Stomach smooth muscle (tissue), 2 donors: Measurements from ENCODE around the gene ZNF438.

ENCODE experiments used
- H3K27ac ChIP-seq: one replicate; pipeline ENCODE4 v1.7.0; 2013; ENCODE audit warnings: mild to moderate bottlenecking, low read length, inconsistent platforms
- H3K27me3 ChIP-seq, 2 donors: one replicate each; pipeline ENCODE4 v1.7.0; 2013; ENCODE audit warnings: low read length in 2 of 2; ENCODE audit not compliant: insufficient read depth in 2 of 2, control insufficient read depth in 1 of 2
- H3K36me3 ChIP-seq, 2 donors: one replicate each; pipeline ENCODE4 v1.7.0; 2013; ENCODE audit warnings: low read length in 2 of 2; ENCODE audit not compliant: control insufficient read depth in 2 of 2, insufficient read depth in 2 of 2
- H3K4me1 ChIP-seq: one replicate; pipeline ENCODE4 v1.7.0; 2013; ENCODE audit warnings: low read length; ENCODE audit not compliant: control insufficient read depth, insufficient read depth
- H3K4me3 ChIP-seq, 2 donors: one replicate each; pipeline ENCODE4 v1.7.0; 2013; ENCODE audit warnings: low read length in 2 of 2
- H3K9ac ChIP-seq, 2 donors: one replicate each; pipeline ENCODE4 v1.7.0; 2013; ENCODE audit warnings: low read length in 2 of 2, mild to moderate bottlenecking in 1 of 2
- H3K9me3 ChIP-seq, 2 donors: one replicate each; pipeline ENCODE4 v1.7.0; 2013; ENCODE audit warnings: low read length in 2 of 2; ENCODE audit not compliant: control insufficient read depth in 2 of 2
- donor health status: healthy.
- donor health status: Pancreatic carcinoma.

ZNF438 gene

DNA sequence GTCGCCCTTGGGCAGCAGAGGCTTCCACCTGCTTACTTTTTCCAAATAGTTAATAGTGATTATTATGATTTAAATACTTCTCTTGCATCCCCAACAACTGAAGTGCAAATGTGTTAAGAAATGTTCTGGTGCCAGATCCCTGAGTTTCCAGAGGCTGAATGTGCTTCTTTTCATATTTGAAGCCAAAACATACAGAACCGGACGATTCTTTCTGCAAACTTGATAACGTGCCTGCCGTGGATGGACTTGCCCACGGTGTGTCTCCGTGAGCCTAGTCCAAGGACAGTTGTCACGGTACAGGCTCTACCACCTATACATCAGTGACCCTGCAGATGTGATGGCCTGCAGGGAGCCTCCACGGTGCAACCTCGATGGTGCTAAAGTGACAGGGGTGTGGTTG is 203.5 kb downstream of the ZNF438 start:
- Histone ChIP-seq H3K4me1 (no peaks in the 10 kb centered on the region), H3K27me3 (no peaks in the 10 kb centered on the region), H3K9me3 (no peaks in the 10 kb centered on the region), H3K4me3 (no peak overlapping the region), H3K36me3 (no peaks in the 10 kb centered on the region), H3K9ac (no peak overlapping the region), H3K27ac (no peak overlapping the region)

DNA sequence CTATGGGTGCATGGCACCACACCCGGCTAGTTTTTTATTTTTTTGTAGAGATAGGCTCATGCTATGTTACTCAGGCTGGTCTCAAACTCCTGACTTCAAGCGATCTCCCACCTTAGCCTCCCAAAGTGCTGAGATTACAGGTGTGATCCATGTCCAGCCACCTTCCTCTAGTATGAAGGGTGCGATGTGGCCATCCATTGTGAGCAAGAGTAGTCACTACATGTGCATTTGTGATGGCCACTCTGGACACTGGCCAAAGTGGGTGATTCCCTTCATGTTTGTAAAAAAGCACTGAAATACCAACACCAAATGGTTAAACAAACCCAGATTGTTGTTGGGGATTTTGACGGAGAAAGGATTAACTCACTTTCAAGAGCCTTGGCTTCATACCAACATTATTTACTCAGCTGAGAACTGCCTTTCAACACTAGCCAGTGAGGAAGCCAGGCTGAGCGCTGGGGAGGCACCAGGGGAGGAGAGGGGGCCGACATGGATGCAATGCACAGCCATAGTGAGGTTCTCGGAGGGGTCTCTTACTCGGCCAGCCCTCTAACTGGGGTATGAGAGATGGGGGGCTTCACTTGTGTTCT is 204.0 kb downstream of the ZNF438 start:
- no peaks in the 10 kb centered on the region for H3K4me1 ChIP-seq
- H3K9ac ChIP-seq, result no peak overlapping the region
- no peaks in the 10 kb centered on the region for H3K27me3 ChIP-seq
- no peak overlapping the region for H3K27ac ChIP-seq
- H3K4me3 ChIP-seq, result no peak overlapping the region
- H3K9me3 ChIP-seq, result no peaks in the 10 kb centered on the region
- no peaks in the 10 kb centered on the region for H3K36me3 ChIP-seq

DNA sequence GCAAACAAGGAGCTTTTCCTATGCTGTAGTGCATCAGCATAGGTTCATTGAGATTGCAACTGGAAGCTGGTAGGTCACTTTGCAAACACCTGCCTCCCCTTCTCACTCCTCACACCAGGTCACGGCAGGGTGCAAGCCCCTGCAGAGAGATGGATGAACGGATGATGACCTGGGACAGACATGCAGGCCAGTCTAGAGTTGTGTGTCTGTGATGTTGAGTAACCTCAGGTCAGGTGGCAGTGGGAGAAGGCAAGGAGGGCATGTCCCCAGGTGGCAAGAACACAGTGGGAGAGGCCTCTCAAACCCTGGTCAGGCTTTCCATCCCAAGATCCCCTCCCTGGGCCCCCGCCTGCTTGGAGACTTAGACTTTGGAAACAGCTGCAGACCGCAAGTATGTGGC is 205.0 kb downstream of the ZNF438 start:
- Histone ChIP-seq H3K4me1 (no peaks in the 10 kb centered on the region), H3K27me3 (no peaks in the 10 kb centered on the region)

DNA sequence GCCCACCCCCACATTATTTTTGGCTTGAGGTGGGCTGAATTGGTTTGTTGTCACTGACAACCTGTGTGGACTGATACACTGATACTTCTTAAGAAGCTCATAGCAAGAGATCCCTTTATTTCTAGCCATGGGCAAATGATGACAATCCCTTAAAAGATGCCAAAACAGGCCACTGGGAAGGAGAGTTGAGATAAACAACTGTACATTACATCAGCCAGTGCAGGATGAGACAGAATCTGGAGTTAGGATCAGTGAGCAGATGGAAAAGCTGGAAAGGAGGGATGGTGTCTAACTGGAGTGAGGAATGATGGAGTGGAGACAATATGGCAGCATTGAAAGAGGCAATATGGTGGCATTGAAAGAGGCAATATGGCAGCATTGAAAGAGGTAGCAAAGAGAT is 206.2 kb downstream of the ZNF438 start:
- Histone ChIP-seq H3K4me1 (no peaks in the 10 kb centered on the region), H3K4me3 (no peak overlapping the region), H3K9ac (no peak overlapping the region), H3K36me3 (no peaks in the 10 kb centered on the region), H3K27me3 (no peaks in the 10 kb centered on the region), H3K9me3 (no peaks in the 10 kb centered on the region), H3K27ac (no peak overlapping the region)

More for the DNA sequence above, 205.0 kb downstream of the ZNF438 start:
- no peaks in the 10 kb centered on the region for H3K9me3 ChIP-seq
- H3K27ac ChIP-seq, result no peak overlapping the region
- H3K36me3 ChIP-seq, result no peaks in the 10 kb centered on the region
- no peak overlapping the region for H3K9ac ChIP-seq
- no peak overlapping the region for H3K4me3 ChIP-seq

GRCh38 chr10:30825022-30825421 is 206.6 kb downstream of the ZNF438 start:
- H3K27me3 ChIP-seq, result no peaks in the 10 kb centered on the region

GRCh38 chr10:30823651-30824050 is 208.0 kb downstream of the ZNF438 start:
- no peak overlapping the region for H3K9ac ChIP-seq
- H3K27me3 ChIP-seq, result no peaks in the 10 kb centered on the region
- H3K4me3 ChIP-seq, result no peak overlapping the region
- no peak overlapping the region for H3K27ac ChIP-seq
- no peaks in the 10 kb centered on the region for H3K36me3 ChIP-seq
- H3K9me3 ChIP-seq, result no peaks in the 10 kb centered on the region
- H3K4me1 ChIP-seq, result peaks cover 17% of the 10 kb centered on the region

More at GRCh38 chr10:30825022-30825421, 206.6 kb downstream of the ZNF438 start:
- H3K36me3 ChIP-seq, result no peaks in the 10 kb centered on the region
- no peak overlapping the region for H3K27ac ChIP-seq
- H3K9ac ChIP-seq, result no peak overlapping the region
- H3K4me3 ChIP-seq, result no peak overlapping the region
- H3K9me3 ChIP-seq, result no peaks in the 10 kb centered on the region
- H3K4me1 ChIP-seq, result peaks cover 3% of the 10 kb centered on the region

GRCh38 chr10:30822693-30823465 is 208.8 kb downstream of the ZNF438 start:
- Histone ChIP-seq H3K27ac (no peak overlapping the region), H3K9me3 (no peaks in the 10 kb centered on the region), H3K4me1 (peaks cover 22% of the 10 kb centered on the region), H3K9ac (no peak overlapping the region), H3K27me3 (no peaks in the 10 kb centered on the region), H3K36me3 (no peaks in the 10 kb centered on the region), H3K4me3 (no peak overlapping the region)

- H3K27ac ChIP-seq, result no peak overlapping the region
- no peaks in the 10 kb centered on the region for H3K27me3 ChIP-seq
- peaks cover 27% of the 10 kb centered on the region for H3K4me1 ChIP-seq
- no peak overlapping the region for H3K9ac ChIP-seq
- H3K36me3 ChIP-seq, result no peaks in the 10 kb centered on the region
- H3K9me3 ChIP-seq, result no peaks in the 10 kb centered on the region
- no peak overlapping the region for H3K4me3 ChIP-seq
These were observed 209.5 kb downstream of the ZNF438 start for GRCh38 chr10:30821994-30822692.

DNA sequence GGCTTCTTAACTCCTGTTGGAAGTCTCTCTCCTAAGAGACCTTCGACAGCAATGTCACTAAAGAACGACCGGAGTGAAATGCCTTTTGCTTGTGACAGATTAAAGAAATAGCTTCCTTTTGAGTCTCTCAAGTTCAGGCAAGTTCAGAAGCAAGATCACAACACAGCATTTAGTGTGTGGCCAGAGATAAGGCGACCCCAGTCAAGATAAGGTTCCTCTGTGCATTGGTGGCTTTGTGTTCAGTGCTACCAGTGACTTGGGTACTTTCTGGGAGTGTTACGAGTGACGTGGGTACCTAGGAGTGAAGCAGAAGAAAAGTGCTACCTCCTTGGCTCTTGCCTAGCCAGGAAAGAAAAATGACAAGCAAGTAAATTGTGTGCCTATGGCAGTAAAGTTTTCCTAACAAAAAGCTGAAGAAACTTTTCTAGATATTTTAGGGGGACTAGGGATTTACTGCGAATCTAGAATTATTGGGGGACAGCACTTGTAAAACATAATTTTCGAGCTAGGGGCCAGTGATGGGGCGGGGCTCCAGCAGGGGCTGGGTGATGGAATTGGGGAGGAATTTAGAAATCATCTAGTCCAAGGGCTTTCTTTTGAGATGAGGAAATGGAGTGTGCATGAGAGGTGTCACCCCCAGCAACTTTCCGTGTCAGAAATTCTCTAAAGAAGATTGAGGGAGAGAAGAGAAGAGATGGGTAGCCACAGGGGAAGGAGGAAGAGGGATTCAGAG is 210.2 kb downstream of the ZNF438 start:
- Histone ChIP-seq H3K9ac (no peak overlapping the region), H3K27me3 (no peaks in the 10 kb centered on the region), H3K4me1 (peaks cover 31% of the 10 kb centered on the region), H3K36me3 (no peaks in the 10 kb centered on the region), H3K9me3 (no peaks in the 10 kb centered on the region), H3K27ac (no peak overlapping the region), H3K4me3 (no peak overlapping the region)

DNA sequence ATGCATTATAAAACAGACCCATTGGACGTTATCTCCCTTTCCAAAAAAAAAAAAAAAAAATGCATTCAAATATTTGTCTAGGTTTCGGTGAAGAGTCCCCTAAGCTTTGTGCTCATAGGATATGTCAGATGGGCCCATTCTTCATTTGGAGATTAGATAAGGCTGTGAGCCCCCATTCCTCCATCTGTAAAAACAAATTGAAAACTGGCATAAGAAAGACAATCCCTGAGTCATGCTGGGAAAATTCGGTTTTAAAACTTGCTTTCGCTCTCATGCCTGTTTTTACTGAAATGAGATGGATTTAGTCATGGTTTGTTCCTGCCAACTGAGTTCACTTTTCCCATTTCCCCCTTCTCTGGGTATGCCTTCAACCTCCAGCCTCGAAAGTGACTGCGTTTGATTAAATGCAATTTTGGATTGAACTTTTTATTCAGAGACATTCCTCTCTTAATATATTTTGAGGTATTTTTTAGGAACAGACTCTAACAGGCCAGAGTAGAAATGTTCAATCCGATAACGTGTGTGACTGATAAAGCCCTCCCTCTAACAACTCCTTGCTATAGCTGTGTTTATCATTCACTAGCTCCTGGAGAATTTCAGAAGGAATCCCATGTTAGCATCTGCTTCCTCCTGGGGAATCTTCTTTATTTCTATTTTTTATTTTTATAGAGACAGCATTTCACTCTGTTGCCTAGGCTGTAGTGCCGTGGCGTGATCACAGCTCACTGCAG is 211.2 kb downstream of the ZNF438 start:
- peak overlapping the region; percentile 73 for H3K27ac ChIP-seq
- H3K4me3 ChIP-seq, result peak overlapping the region in 1 of 2 donors; percentile 55
- peaks cover 41% of the 10 kb centered on the region for H3K4me1 ChIP-seq
- no peaks in the 10 kb centered on the region for H3K36me3 ChIP-seq
- H3K27me3 ChIP-seq, result no peaks in the 10 kb centered on the region
- no peaks in the 10 kb centered on the region for H3K9me3 ChIP-seq
- no peak overlapping the region for H3K9ac ChIP-seq
